H1 (cell line): ENCODE data around the gene SLC5A10. TPM values are rescaled to one million over a fixed set of nuclear protein-coding genes. Genes with fewer than 3 reads are reported as not detected.

Source experiments
- CTCF ChIA-PET: fragments of 300-600 bp; sonication (Branson Sonifier 250); formaldehyde crosslinking; loops from one replicate; lab custom pipeline; 2021; ENCODE audit not compliant: partially characterized antibody; lab: Charles Lee
- POLR2A ChIA-PET: fragments of 300-600 bp; sonication (Branson Sonifier 250); formaldehyde crosslinking; loops from one replicate; lab custom pipeline; 2021; ENCODE audit warnings: inconsistent platforms; ENCODE audit not compliant: partially characterized antibody; lab: Charles Lee
- DNase-seq, 2 experiments: peaks; one replicate each; pipeline versions ENCODE4 v3.0.0 to v3.0.0-alpha.2; 2010 to 2022; ENCODE audit warnings: low spot score in 2 of 2, low read depth in 1 of 2, mixed read lengths in 1 of 2
- FAIRE-seq: peaks from 2 replicates; lab custom pipeline; 2011; peaks lifted over from hg19 to GRCh38; lab: Jason Lieb, UNC
- H2AFZ ChIP-seq: 2 replicates; pipeline ENCODE4 v1.8.1; 2012; ENCODE audit warnings: low read length, inconsistent platforms
- H2AK5ac ChIP-seq: 2 replicates; pipeline ENCODE4 v1.6.1; 2013; ENCODE audit warnings: low read depth, low read length
- H2BK120ac ChIP-seq: replicated peaks from 2 replicates; pipeline ENCODE3; 2013; ENCODE audit warnings: low read depth, low read length, inconsistent platforms
- H2BK12ac ChIP-seq: 2 replicates; pipeline ENCODE4 v1.6.1; 2013; ENCODE audit warnings: low read depth, low read length
- H2BK15ac ChIP-seq: 2 replicates; pipeline ENCODE4 v1.6.1; 2013; ENCODE audit warnings: low read length
- H2BK20ac ChIP-seq: 2 replicates; pipeline ENCODE4 v1.6.1; 2013; ENCODE audit warnings: low read length
- H2BK5ac ChIP-seq: 2 replicates; pipeline ENCODE4 v1.6.1; 2013; ENCODE audit warnings: low read depth, low read length
- H3K14ac ChIP-seq: 2 replicates; pipeline ENCODE4 v1.6.1; 2013; ENCODE audit warnings: inconsistent platforms; ENCODE audit not compliant: insufficient read length
- H3K18ac ChIP-seq: 2 replicates; pipeline ENCODE4 v1.6.1; 2013; ENCODE audit warnings: low read length; ENCODE audit errors: extremely low read depth
- H3K23ac ChIP-seq: 2 replicates; pipeline ENCODE4 v1.6.1; 2013; ENCODE audit warnings: inconsistent platforms; ENCODE audit not compliant: insufficient read length
- H3K23me2 ChIP-seq: 2 replicates; pipeline ENCODE4 v1.6.1; 2013; ENCODE audit warnings: low read depth, low read length
- H3K27ac ChIP-seq: 2 replicates; pipeline ENCODE4 v1.6.1; 2011; ENCODE audit warnings: low read depth, low read length, inconsistent platforms
- H3K27me3 ChIP-seq, 4 experiments: replicated peaks in 1 of 4; 1 replicate in 1 of 4; 2 replicates in 3 of 4; pipeline versions ENCODE4 v1.6.1 to v1.8.1; 2011 to 2013; ENCODE audit warnings: low read length in 3 of 4, mild to moderate bottlenecking in 3 of 4, inconsistent platforms in 2 of 4, mixed read lengths in 2 of 4, moderate library complexity in 1 of 4; ENCODE audit not compliant: control insufficient read depth in 3 of 4, insufficient read depth in 3 of 4; ENCODE audit errors: extremely low read depth in 1 of 4
- H3K36me3 ChIP-seq, 4 experiments: 2 replicates each; pipeline versions ENCODE4 v1.6.1 to v1.8.1; 2011 to 2013; ENCODE audit warnings: mild to moderate bottlenecking in 4 of 4, low read length in 3 of 4, moderate library complexity in 2 of 4, control low read depth in 1 of 4, inconsistent platforms in 1 of 4; ENCODE audit not compliant: insufficient read depth in 4 of 4, control insufficient read depth in 2 of 4
- H3K4ac ChIP-seq: replicated peaks from 2 replicates; pipeline ENCODE3; 2013; ENCODE audit warnings: low read length, low read depth, mixed read lengths, inconsistent platforms; ENCODE audit not compliant: insufficient read length
- H3K4me1 ChIP-seq, 4 experiments: replicated peaks in 1 of 4; 1 replicate in 1 of 4; 2 replicates in 3 of 4; pipeline versions ENCODE4 v1.6.1 to v1.8.1; 2011 to 2013; ENCODE audit warnings: low read length in 3 of 4, inconsistent platforms in 2 of 4, mixed read lengths in 1 of 4; ENCODE audit not compliant: insufficient read depth in 4 of 4, control insufficient read depth in 3 of 4
- H3K4me2 ChIP-seq, 2 experiments: 2 replicates each; pipeline versions ENCODE4 v1.6.1 to v1.8.1; 2011 to 2013; ENCODE audit warnings: low read depth in 2 of 2, low read length in 2 of 2, control low read depth in 1 of 2, inconsistent platforms in 1 of 2, mild to moderate bottlenecking in 1 of 2; ENCODE audit not compliant: insufficient read depth in 1 of 2
- H3K4me3 ChIP-seq, 4 experiments: fragments of 200-600, 300-600 bp in 1 of 4; sonication (generic), shearing (Covaris generic), sonication (Bioruptor Twin) in 1 of 4; 2 replicates each; pipeline versions ENCODE4 v1.5.1 to v1.8.1; 2011 to 2016; ENCODE audit warnings: low read length in 4 of 4, low read depth in 3 of 4, control low read depth in 2 of 4, inconsistent platforms in 2 of 4, mild to moderate bottlenecking in 2 of 4, mixed read lengths in 1 of 4, moderate library complexity in 1 of 4; ENCODE audit not compliant: insufficient read depth in 2 of 4; ENCODE audit errors: extremely low read depth in 1 of 4
- H3K56ac ChIP-seq: replicated peaks from 2 replicates; pipeline ENCODE3; 2013; ENCODE audit warnings: low read depth, mild to moderate bottlenecking, mixed read lengths, low read length, inconsistent platforms; ENCODE audit not compliant: insufficient read length
- H3K79me1 ChIP-seq: 2 replicates; pipeline ENCODE4 v1.6.1; 2013; ENCODE audit warnings: low read depth, low read length, control low read depth
- H3K79me2 ChIP-seq, 2 experiments: 2 replicates each; pipeline versions ENCODE4 v1.6.1 to v1.8.1; 2012 to 2013; ENCODE audit warnings: low read length in 2 of 2, mild to moderate bottlenecking in 2 of 2, inconsistent platforms in 1 of 2; ENCODE audit not compliant: insufficient read depth in 2 of 2, control insufficient read depth in 1 of 2
- H3K9ac ChIP-seq, 4 experiments: replicated peaks in 1 of 4; 1 replicate in 1 of 4; 2 replicates in 3 of 4; pipeline versions ENCODE4 v1.6.1 to v1.8.1; 2011 to 2013; ENCODE audit warnings: low read depth in 3 of 4, low read length in 3 of 4, control low read depth in 2 of 4, mild to moderate bottlenecking in 2 of 4, moderate library complexity in 2 of 4, inconsistent platforms in 1 of 4; ENCODE audit errors: extremely low read depth in 1 of 4
- H3K9me3 ChIP-seq, 2 experiments: 2 replicates each; pipeline versions ENCODE4 v1.6.1 to v1.8.1; 2012 to 2013; ENCODE audit warnings: mild to moderate bottlenecking in 2 of 2, moderate library complexity in 2 of 2, control low read depth in 1 of 2, inconsistent platforms in 1 of 2, low read depth in 1 of 2, low read length in 1 of 2, mixed read lengths in 1 of 2; ENCODE audit not compliant: insufficient read depth in 2 of 2
- H4K20me1 ChIP-seq, 2 experiments: replicated peaks in 1 of 2; 2 replicates each; pipeline versions ENCODE3 to v1.8.1; 2011 to 2013; ENCODE audit warnings: inconsistent platforms in 2 of 2, low read length in 2 of 2, mild to moderate bottlenecking in 1 of 2; ENCODE audit not compliant: insufficient read depth in 2 of 2, control insufficient read depth in 1 of 2
- H4K5ac ChIP-seq: 2 replicates; pipeline ENCODE4 v1.6.1; 2013; ENCODE audit warnings: low read length, low read depth, mixed read lengths, inconsistent platforms; ENCODE audit not compliant: insufficient read length
- H4K8ac ChIP-seq: 2 replicates; pipeline ENCODE4 v1.8.0; 2013; ENCODE audit warnings: mild to moderate bottlenecking, moderate library complexity, low read length, inconsistent platforms; ENCODE audit not compliant: insufficient read depth; ENCODE audit errors: extremely low read depth
- H4K91ac ChIP-seq: replicated peaks from 2 replicates; pipeline ENCODE3; 2013; ENCODE audit warnings: low read length, mixed read lengths, inconsistent platforms; ENCODE audit not compliant: insufficient read length
- CHD2 ChIP-seq: IDR thresholded peaks from 2 replicates; pipeline ENCODE4 v1.6.1; 2012; ENCODE audit warnings: low read length, improper control_type of control experiment
- CTCF ChIP-seq, 3 experiments: IDR thresholded peaks; 1 replicate in 2 of 3; 2 replicates in 1 of 3; pipeline versions ENCODE4 v1.5.1 to v1.6.1; 2011; ENCODE audit warnings: low read length in 3 of 3, mild to moderate bottlenecking in 3 of 3, inconsistent platforms in 2 of 3, low read depth in 1 of 3, moderate library complexity in 1 of 3; ENCODE audit not compliant: insufficient read depth in 1 of 3; ENCODE audit errors: control extremely low read depth in 1 of 3
- FOSL1 ChIP-seq: IDR thresholded peaks from 2 replicates; pipeline ENCODE4 v1.6.1; 2011; ENCODE audit warnings: mild to moderate bottlenecking, low read depth, low read length, moderate library complexity; ENCODE audit not compliant: insufficient read depth
- JUN ChIP-seq: IDR thresholded peaks from 2 replicates; pipeline ENCODE4 v1.6.1; 2011; ENCODE audit warnings: low read depth, mild to moderate bottlenecking, improper control_type of control experiment, low read length
- KDM4A ChIP-seq: IDR thresholded peaks from one replicate; pipeline ENCODE4 v1.7.1; 2012; ENCODE audit warnings: low read depth, mild to moderate bottlenecking, moderate library complexity, low read length, inconsistent platforms; ENCODE audit not compliant: severe bottlenecking
- NANOG ChIP-seq: IDR thresholded peaks from 2 replicates; pipeline ENCODE4 v1.6.1; 2011; ENCODE audit warnings: low read length, low read depth, mild to moderate bottlenecking, inconsistent platforms; ENCODE audit not compliant: insufficient read depth, poor library complexity, severe bottlenecking
- PHF8 ChIP-seq: fragments of 200-600 bp; sonication (generic); conservative IDR thresholded peaks from 2 replicates; pipeline ENCODE4 v1.7.1; 2012; ENCODE audit warnings: low read depth, mild to moderate bottlenecking, inconsistent platforms, low read length, moderate library complexity
- SP4 ChIP-seq: IDR thresholded peaks from 2 replicates; pipeline ENCODE4 v1.6.1; 2012; ENCODE audit warnings: low read length, inconsistent platforms
- SRF ChIP-seq: IDR thresholded peaks from 2 replicates; pipeline ENCODE4 v1.6.1; 2011; ENCODE audit warnings: mild to moderate bottlenecking, low read depth, low read length, moderate library complexity
- TAF1 ChIP-seq: IDR thresholded peaks from 2 replicates; pipeline ENCODE4 v1.6.1; 2011; ENCODE audit warnings: mild to moderate bottlenecking, low read depth, low read length
- TEAD4 ChIP-seq: IDR thresholded peaks from 2 replicates; pipeline ENCODE4 v1.6.1; 2012; ENCODE audit warnings: low read depth, low read length, inconsistent platforms, mixed read lengths
- ZNF274 ChIP-seq: IDR thresholded peaks from 2 replicates; pipeline ENCODE4 v1.7.0; 2012; ENCODE audit warnings: low read length, borderline replicate concordance; ENCODE audit errors: extremely low read depth
- WGBS, 2 experiments: shearing (Covaris generic) in 1 of 2; methylation state at CpG; one replicate each; pipeline versions ENCODE4 v1.1.6 to v1.1.7; 2013 to 2015; ENCODE audit warnings: low lambda C conversion rate in 2 of 2, mixed read lengths in 2 of 2, inconsistent platforms in 1 of 2, low coverage in 1 of 2, missing lambda C conversion rate in 1 of 2; ENCODE audit not compliant: insufficient replicate concordance in 2 of 2, insufficient coverage in 1 of 2, insufficient read length in 1 of 2; ENCODE audit errors: extremely low coverage in 1 of 2, missing lambda C conversion rate in 1 of 2; 5-methylcytosine and 5-hydroxymethylcytosine counted together
- polyA plus RNA-seq, 7 experiments: library from polyadenylated mRNA; depleted of rRNA in 3 of 7; stranded (reverse) in 5 of 7; unstranded in 2 of 7; fragments of >200 nt in 5 of 7; fragments of 200-250 nt in 2 of 7; gene quantifications; 1 replicate in 5 of 7; 2 replicates in 1 of 7; 4 replicates in 1 of 7; pipeline versions ENCODE4 v1.2.1 to v1.2.3, GENCODE V29; 2011 to 2013; ENCODE audit warnings: missing spikeins in 2 of 7, mixed read lengths in 2 of 7
- total RNA-seq: library from RNA; stranded (reverse); fragmentation: NEBNext Ultra II Directional; extraction: Animal tissue kit (Norgen Biotek cat#: 25700); gene quantifications from 2 replicates; pipeline ENCODE4 v1.2.1, GENCODE V29; 2021

The SLC5A10 gene
- total and polyA plus RNA-seq, 2 of the 8 experiments (the other 6 are each of a cell fraction or from before 2014, with no cell fraction given), result 0.05 to 0.11 TPM

- H3K79me2 ChIP-seq, result no peaks in the 10 kb centered on the region
- no peak overlapping the region for H3K4me3 ChIP-seq
- no peak overlapping the region for H3K9ac ChIP-seq
- no peaks in the 10 kb centered on the region for H3K27me3 ChIP-seq
- no peak for FAIRE-seq
- no peaks in the 10 kb centered on the region for H3K9me3 ChIP-seq
- H2BK120ac ChIP-seq, result no peak overlapping the region
- H3K36me3 ChIP-seq, result peaks cover 10 to 27% (median 22%) of the 10 kb centered on the region in 4 experiments
- H2AFZ ChIP-seq, result no peak overlapping the region
- peaks cover 7% of the 10 kb centered on the region; the same call in 1 of the 2 replicates for H3K79me1 ChIP-seq
- H2BK20ac ChIP-seq, result no peak overlapping the region
- H4K20me1 ChIP-seq, result peaks cover 6 to 19% of the 10 kb centered on the region in 2 experiments
- H4K5ac ChIP-seq, result no peak overlapping the region
- peaks cover 0 to 4% (median 0%) of the 10 kb centered on the region in 4 experiments; a peak in 2 of 7 replicates for H3K4me1 ChIP-seq
- no peaks in the 10 kb centered on the region for H3K23me2 ChIP-seq
- H3K14ac ChIP-seq, result no peak overlapping the region
- H4K8ac ChIP-seq, result no peak overlapping the region
- H3K18ac ChIP-seq, result no peak overlapping the region
- H2BK15ac ChIP-seq, result no peak overlapping the region
- H3K4ac ChIP-seq, result no peak overlapping the region
- no peak overlapping the region for H3K4me2 ChIP-seq
- 93% methylated on average over 16 of the region's 19 CpGs; no CpG with 5 or more reads in 1 of the 2 experiments for WGBS, 2 experiments
- H3K56ac ChIP-seq, result no peak overlapping the region
- no peak overlapping the region for H3K27ac ChIP-seq
- no peak overlapping the region for H2BK12ac ChIP-seq
- POLR2A ChIA-PET, result interaction anchor here (0.5 to 1.2 kb wide), 2 partner anchors 8 to 17 kb away, joined by 3 to 4 read pairs; no protein-coding TSS in a partner anchor
- CTCF ChIA-PET, result interaction anchor here (1.1 to 4.9 kb wide), 3 partner anchors 14 to 26 kb away, joined by 3 to 30 read pairs (median 4); partner anchors contain the start of gene SLC5A10
- DNase-seq, result no peak
- H2AK5ac ChIP-seq, result no peak overlapping the region
- H2BK5ac ChIP-seq, result no peak overlapping the region
- H3K23ac ChIP-seq, result no peak overlapping the region
- no peak overlapping the region for H4K91ac ChIP-seq
- no peak for TF ChIP-seq SRF
- TF ChIP-seq FOSL1, result no peak
- no peak for TF ChIP-seq CHD2
- TF ChIP-seq TAF1, result no peak
- TF ChIP-seq CTCF (IDR thresholded peaks at IDR 0.05; ENCODE audit: control extremely low read depth in 1 of 3, insufficient read depth in 1 of 3, low read depth in 1 of 3, low read length in 3 of 3), result no peak
- TF ChIP-seq PHF8, result no peak
- no peak for TF ChIP-seq JUN
- no peak for TF ChIP-seq KDM4A
- no peak for TF ChIP-seq ZNF274
- no peak for TF ChIP-seq SP4
- no peak for TF ChIP-seq TEAD4
- TF ChIP-seq NANOG, result no peak
Measured at GRCh38 chr17:18977646-18978045, 25.7 kb downstream of the SLC5A10 start.
